ENCODE measurements around the gene CGNL1.

The CGNL1 gene

DNA sequence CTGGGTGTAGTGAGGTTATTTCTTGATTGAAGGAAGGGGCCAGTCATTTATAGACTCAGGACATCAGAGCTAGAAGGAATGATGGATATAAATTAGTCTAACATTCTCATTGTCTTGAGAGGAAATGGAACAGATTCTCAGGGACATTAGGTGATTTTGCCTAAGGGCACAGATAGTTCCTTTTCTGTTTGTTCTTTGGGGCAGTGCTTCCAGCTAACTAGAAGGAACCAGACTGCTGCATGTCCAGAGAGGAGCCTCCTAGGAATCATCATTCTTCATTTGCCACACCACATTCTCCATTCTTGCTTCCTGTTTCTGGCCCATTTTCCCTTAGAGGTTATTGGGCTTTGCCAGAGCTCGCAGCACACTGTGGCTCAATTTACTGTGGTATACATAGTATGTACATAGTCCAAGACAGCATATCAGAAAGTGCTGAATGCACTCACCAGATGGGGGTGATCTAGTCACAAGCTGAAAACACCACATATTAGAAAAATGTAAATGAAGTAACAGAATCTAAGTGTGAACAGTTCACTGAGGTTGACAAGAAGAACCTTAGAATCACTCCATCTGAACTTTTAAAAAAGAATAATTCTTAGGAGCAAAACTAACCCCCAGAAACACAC is 152.7 kb downstream of the CGNL1 start:
- DNase-seq: no peak
- in situ Hi-C loops (cut with MboI; ENCODE audit: low pct_unique_long_range_greater_than_20kb, low sequenced_read_pairs): loop anchor here (10.0 kb wide), 1 partner anchor 184 kb away; no protein-coding TSS in a partner anchor

- in situ Hi-C loops (cut with MboI; ENCODE audit: low pct_unique_long_range_greater_than_20kb, low sequenced_read_pairs): loop anchor here (10.0 kb wide), 1 partner anchor 185 kb away; no protein-coding TSS in a partner anchor
- no peak for DNase-seq
These were observed 153.4 kb downstream of the CGNL1 start for GRCh38 chr15:57529748-57530147.

DNA sequence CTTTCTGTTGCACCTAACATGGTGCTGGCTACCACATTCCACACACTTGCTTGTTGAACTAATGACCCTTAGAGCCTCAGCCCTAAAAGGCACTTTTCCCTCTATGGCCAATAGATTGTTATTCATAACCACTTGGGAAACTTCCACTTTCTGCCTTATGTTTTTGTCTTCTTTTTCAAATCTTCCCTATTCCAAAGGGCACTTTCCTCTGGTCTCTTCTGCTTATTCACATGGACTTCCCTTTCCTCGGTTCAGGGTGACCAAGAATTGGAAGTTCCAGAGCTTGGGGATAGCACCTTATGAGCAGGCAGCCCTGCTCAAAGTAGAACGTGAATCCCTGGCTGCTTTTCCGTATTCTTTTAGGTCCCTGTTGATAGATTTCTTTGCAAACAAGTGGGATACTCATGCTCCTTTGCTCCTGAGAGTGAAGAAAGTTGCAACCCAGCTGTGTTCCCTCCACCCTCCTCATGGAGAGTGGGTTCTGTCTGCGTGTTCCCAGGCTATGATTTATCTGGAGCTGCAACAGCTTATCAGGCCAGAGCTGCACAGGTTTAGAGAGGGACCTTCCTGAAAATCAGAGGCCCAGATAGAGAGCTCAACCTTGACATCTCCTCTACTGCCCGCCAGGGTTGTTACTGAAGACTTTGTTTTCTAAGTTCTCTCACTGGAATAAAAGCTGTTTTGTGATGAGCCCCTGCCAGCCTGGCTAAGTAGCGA is 156.6 kb downstream of the CGNL1 start:
- in situ Hi-C loops (cut with MboI; ENCODE audit: low pct_unique_long_range_greater_than_20kb, low sequenced_read_pairs): no loop called here

GRCh38 chr15:57533448-57533799 is 157.1 kb downstream of the CGNL1 start:
- in situ Hi-C loops (cut with MboI; ENCODE audit: low pct_unique_long_range_greater_than_20kb, low sequenced_read_pairs): no loop called here
- no peak for DNase-seq

More for the DNA sequence above, 156.6 kb downstream of the CGNL1 start:
- no peak for DNase-seq

GRCh38 chr15:57534281-57534680 is 158.0 kb downstream of the CGNL1 start:
- in situ Hi-C loops (cut with MboI; ENCODE audit: low pct_unique_long_range_greater_than_20kb, low sequenced_read_pairs): no loop called here
- no peak for DNase-seq

- DNase-seq: no peak
- in situ Hi-C loops (cut with MboI; ENCODE audit: low pct_unique_long_range_greater_than_20kb, low sequenced_read_pairs): no loop called here
These were observed 160.8 kb downstream of the CGNL1 start for GRCh38 chr15:57537072-57537471.

DNA sequence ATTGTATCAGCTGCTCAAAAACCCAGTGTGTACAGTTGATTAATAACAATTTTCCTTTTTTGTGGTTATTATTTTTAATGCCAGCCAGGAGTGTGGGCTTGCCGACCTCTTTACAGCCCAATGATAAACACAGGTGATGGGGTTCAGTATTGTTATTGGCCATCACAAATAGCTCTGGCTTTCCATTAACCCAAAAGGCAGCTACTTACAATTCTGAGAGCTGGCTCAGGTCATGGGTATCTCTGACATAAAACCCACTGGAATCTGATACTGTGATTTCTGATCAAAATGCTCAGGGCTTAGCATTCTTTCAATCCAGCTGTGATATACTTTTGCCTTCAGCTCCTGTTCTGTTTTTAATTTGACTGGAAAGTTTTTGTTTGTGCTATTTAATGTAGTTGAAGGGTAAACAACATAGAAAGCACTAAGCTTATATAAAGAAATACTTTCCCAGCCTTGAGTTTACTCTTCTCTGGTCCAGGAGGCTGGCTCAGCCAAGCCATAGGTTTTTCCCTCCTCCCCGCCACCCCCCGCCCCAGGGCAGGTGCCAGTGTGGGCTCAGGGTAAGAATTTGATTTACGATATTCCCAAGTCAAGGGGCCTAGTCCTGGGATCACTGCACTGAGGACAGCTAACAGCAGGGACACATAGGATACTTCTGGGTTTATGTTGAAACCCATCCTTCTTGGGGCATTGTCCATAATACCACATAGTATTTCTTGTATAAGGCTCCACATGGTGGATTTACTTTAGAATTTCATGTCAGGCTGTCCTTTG is 161.4 kb downstream of the CGNL1 start:
- in situ Hi-C loops (cut with MboI; ENCODE audit: low pct_unique_long_range_greater_than_20kb, low sequenced_read_pairs): no loop called here
- DNase-seq: no peak

DNA sequence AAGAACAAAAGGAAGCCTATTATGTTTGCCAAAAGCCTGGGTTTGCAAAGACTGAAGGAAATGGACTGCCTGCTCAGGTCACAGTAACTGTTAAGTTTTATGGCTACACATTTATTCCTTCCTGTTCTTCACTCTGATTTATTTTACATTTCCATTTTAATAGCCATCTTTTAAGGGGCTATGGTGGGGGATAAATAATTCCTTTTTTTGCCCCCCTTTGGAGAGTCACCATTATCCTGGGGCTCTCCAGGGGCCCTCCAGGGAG is 161.9 kb downstream of the CGNL1 start:
- in situ Hi-C loops (cut with MboI; ENCODE audit: low pct_unique_long_range_greater_than_20kb, low sequenced_read_pairs): no loop called here
- DNase-seq: no peak

GRCh38 chr15:57538821-57539220 is 162.5 kb downstream of the CGNL1 start:
- no peak for DNase-seq
- in situ Hi-C loops (cut with MboI; ENCODE audit: low pct_unique_long_range_greater_than_20kb, low sequenced_read_pairs): no loop called here

- in situ Hi-C loops (cut with MboI; ENCODE audit: low pct_unique_long_range_greater_than_20kb, low sequenced_read_pairs): no loop called here
- no peak for DNase-seq
These were observed 163.9 kb downstream of the CGNL1 start for GRCh38 chr15:57540211-57540610.

GRCh38 chr15:57540736-57541135 is 164.4 kb downstream of the CGNL1 start:
- no peak for DNase-seq
- in situ Hi-C loops (cut with MboI; ENCODE audit: low pct_unique_long_range_greater_than_20kb, low sequenced_read_pairs): no loop called here

DNA sequence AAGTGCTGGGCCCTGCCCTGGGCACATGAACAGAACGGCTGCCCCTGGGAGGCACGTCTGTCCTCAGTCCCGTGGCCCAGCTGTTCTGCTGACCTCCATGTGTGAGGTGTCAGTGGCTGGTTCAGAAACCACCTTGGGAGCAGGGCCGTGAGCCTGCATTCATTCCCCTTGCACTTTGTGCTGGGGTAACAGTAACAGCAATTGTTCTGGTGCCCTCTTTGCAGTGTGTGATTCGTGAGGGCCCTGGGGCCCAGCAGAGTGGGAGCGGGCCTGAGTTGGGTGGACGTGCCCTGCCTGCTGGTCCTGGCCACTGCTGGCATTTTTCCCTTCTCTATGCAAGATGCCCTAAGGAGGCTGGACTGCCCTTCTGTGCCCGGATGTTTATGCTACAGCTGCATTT is 165.0 kb downstream of the CGNL1 start:
- DNase-seq: no peak
- in situ Hi-C loops (cut with MboI; ENCODE audit: low pct_unique_long_range_greater_than_20kb, low sequenced_read_pairs): no loop called here

GRCh38 chr15:57541805-57542504 is 165.7 kb downstream of the CGNL1 start:
- DNase-seq: peak; percentile 64
- in situ Hi-C loops (cut with MboI; ENCODE audit: low pct_unique_long_range_greater_than_20kb, low sequenced_read_pairs): no loop called here

DNA sequence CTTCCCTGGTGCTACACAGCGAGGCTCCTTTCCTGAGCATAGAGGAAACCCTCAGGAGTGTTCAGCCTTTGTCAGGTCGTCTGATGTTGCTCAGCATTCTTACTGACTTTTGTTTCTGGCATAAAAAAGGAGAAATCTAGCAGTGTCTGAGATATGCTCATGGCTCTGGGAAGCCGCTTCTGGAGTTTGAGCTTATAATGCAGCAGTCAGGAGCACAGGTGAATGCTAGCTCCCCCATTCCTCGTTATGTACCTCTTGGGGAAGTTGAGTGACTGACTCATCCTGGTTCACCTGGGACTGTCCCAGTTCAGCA is 166.2 kb downstream of the CGNL1 start:
- no peak for DNase-seq
- in situ Hi-C loops (cut with MboI; ENCODE audit: low pct_unique_long_range_greater_than_20kb, low sequenced_read_pairs): no loop called here

GRCh38 chr15:57544848-57545480 is 168.7 kb downstream of the CGNL1 start:
- in situ Hi-C loops (cut with MboI; ENCODE audit: low pct_unique_long_range_greater_than_20kb, low sequenced_read_pairs): no loop called here
- no peak for DNase-seq

GRCh38 chr15:57545995-57546394 is 169.7 kb downstream of the CGNL1 start:
- DNase-seq: no peak
- in situ Hi-C loops (cut with MboI; ENCODE audit: low pct_unique_long_range_greater_than_20kb, low sequenced_read_pairs): no loop called here

DNA sequence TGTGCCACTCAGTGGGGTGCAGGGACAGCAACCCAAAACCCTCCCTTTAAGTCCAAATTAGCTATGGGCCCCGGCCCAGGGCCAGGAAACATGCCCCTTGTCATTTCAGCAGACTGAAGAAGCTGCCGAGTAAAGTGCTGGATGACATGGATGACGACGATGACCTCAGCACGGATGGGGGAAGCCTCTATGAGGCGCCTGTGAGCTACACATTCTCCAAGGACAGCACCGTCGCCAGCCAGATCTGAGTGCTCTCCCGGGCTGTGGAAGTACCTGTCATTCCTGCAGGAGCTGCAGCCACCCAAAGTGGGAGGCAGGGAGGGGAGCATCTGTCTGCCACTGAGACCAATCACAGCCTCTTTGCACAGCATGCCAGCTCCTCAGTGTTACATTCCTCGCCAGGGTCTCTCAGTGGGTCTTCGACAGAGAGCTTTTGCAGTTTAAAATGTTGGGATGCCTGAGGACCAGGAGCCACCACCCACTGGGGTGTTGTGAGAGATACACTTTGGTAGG is 171.0 kb downstream of the CGNL1 start:
- no peak for DNase-seq
- in situ Hi-C loops (cut with MboI; ENCODE audit: low pct_unique_long_range_greater_than_20kb, low sequenced_read_pairs): no loop called here

- in situ Hi-C loops (cut with MboI; ENCODE audit: low pct_unique_long_range_greater_than_20kb, low sequenced_read_pairs): no loop called here
These were observed 172.0 kb downstream of the CGNL1 start for GRCh38 chr15:57548351-57548750.

DNA sequence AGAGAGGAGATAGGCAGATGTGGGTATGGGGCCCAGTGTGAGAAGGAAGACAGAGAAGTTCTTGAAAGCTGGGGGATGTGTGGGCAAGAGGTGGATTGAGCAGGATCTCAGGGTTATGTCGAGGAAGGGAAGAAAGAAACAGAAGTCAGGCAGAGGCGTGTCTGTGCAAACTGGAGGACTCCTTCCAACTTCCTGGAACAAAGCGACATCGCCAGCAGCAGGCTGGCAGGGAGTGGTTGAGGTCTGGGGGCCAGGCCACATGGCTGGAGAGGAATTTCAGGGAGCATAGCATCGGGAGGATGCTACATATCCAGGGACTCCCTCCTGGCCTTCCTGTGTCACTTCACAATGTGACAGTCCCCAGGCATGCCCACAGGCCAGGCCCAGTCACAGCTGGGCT is 172.5 kb downstream of the CGNL1 start:
- in situ Hi-C loops (cut with MboI; ENCODE audit: low pct_unique_long_range_greater_than_20kb, low sequenced_read_pairs): no loop called here
- DNase-seq: no peak

More at GRCh38 chr15:57548351-57548750, 172.0 kb downstream of the CGNL1 start:
- no peak for DNase-seq

Measured in KBM-7 (cell line).